Suprapubic skin (tissue), 4 donors: ENCODE data around the gene ACAA2.

Source experiments
- EP300 ChIP-seq: sonication (generic); formaldehyde crosslinking; IDR thresholded peaks from one replicate; pipeline ENCODE4 v1.6.1; 2017; ENCODE audit warnings: antibody characterized with exemption
- POLR2AphosphoS5 ChIP-seq, 3 donors: sonication (generic); formaldehyde crosslinking; IDR thresholded peaks; one replicate each; pipeline ENCODE4 v1.6.1; 2017; ENCODE audit warnings: antibody characterized with exemption in 3 of 3

DNA sequence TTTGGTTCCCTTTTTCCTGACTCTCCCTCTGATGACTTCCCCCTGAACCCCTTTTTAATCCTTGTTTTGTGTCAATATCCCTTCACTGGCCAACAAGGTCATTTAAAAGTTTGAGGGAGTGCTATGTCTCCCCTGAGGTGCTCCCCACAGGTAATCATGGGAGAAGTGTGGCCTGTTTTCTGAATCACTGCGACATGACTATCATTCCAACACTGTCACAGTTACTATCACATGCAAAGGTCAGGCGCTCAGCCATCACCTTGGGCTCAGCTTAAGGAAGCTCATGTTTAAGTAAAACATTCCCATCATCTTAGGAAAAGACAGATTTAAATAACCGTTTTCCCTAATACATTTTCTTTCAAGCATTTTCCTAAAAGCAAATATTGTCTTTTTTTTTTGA is 20.9 kb upstream of the ACAA2 start:
- no peak for TF ChIP-seq EP300
- TF ChIP-seq POLR2AphosphoS5 (IDR thresholded peaks at IDR 0.05), result no peak
